Astrocyte of the spinal cord (primary cell): ENCODE measurements around the gene STPG3.
A peak's percentile ranks its signal among the peaks of the same experiment; 100 is the strongest.

ENCODE experiments used
- DNase-seq: peaks from one replicate; pipeline ENCODE4 v3.0.0; 2011; ENCODE audit warnings: low read depth, low spot score
- H3K4me3 ChIP-seq: 2 replicates; pipeline ENCODE4 v1.5.1; 2011; ENCODE audit warnings: low read depth, mild to moderate bottlenecking, low read length, moderate library complexity
- in situ Hi-C: cut with HindIII; loops from 2 replicates; pipeline ENCODE4 v1.10.0; 2017; ENCODE audit warnings: low sequenced_read_pairs
- TF ChIP-seq, protein P1 (sequence below): IDR thresholded peaks from 2 replicates; pipeline ENCODE4 v1.5.1; 2012; ENCODE audit warnings: low read depth, mild to moderate bottlenecking, low read length, inconsistent platforms

Gene STPG3

DNA sequence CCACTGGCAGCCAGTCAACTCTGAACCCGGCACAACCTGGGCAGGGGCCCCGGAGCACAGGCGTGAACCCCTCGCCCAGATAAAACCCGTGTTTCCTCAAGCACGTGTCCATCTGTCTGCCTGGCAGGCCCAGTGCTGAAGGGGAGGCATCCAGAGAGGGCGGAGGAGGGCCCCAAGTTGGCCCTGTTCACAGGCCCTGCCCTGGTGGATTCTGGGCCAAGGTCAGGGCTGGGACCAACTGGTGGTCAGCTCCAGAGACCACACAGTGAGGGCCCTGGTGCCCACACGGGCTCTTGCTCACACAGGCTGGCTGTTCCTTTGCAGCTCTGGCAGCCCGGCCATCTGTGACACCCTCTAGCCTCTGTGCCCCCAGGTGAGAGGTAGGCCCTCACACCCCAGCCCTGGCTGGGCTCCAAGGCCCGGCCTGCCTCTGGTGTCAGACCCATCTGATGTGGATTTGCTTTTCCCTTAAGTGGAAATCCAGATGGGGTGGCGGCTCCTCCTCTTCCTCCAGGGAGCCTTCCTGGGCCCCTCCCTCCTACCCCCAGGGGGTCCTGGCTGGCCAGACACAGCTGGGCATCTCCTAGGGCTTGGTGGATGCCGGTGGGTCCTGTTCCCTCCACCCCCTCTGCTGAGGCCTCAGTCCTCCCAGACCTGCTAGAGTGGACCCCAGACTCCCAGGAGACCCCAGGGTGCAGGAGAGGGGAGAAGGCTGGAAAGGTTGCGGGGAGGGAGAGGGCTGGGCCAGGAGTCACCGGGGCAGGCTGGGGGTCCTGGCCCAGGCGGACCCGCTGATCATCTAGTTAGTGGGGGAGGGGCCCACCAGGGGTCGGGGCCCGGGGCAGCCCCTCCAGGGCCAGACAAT, 525 bp upstream of the STPG3 start:
- in situ Hi-C loops: no loop called here
- TF ChIP-seq, protein P1, sequence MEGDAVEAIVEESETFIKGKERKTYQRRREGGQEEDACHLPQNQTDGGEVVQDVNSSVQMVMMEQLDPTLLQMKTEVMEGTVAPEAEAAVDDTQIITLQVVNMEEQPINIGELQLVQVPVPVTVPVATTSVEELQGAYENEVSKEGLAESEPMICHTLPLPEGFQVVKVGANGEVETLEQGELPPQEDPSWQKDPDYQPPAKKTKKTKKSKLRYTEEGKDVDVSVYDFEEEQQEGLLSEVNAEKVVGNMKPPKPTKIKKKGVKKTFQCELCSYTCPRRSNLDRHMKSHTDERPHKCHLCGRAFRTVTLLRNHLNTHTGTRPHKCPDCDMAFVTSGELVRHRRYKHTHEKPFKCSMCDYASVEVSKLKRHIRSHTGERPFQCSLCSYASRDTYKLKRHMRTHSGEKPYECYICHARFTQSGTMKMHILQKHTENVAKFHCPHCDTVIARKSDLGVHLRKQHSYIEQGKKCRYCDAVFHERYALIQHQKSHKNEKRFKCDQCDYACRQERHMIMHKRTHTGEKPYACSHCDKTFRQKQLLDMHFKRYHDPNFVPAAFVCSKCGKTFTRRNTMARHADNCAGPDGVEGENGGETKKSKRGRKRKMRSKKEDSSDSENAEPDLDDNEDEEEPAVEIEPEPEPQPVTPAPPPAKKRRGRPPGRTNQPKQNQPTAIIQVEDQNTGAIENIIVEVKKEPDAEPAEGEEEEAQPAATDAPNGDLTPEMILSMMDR: no peak
- DNase-seq: no peak
- no peak overlapping the region for H3K4me3 ChIP-seq

DNA sequence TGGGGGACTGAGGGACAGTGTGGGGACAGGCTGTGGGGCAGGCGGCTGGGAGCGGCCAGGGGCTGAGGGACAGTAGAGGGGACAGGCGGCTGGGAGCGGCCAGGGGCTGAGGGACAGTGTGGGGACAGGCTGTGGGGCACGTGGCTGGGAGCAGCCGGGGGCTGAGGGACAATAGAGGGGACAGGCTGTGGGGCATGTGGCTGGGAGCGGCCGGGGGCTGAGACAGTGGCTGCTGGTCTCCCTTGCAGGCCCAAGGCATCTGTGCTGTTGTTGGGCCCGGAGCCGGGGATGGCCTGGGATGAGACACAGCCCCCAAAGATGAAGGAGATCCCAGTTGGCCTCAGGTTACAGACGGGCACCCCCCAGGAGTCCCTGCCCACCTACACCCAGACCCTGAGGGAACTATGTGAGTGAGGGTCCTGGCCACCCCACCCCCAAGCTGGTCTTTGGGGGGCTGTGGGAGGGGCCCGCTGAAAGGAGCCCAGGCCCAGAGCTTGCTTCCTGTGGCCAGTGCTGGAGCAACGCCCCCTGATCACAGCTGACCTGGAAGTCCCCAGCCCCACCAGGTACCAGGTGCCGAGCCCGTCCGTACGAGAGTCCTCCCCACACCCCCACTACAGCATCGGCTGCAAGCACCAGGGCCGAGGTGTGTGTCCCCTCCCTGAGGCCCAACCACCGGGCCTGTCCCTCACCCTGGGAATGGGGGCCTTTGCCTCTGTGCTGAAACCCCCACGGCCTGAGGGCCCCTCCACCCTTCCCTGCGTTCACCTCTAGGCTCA, 593 bp downstream of the STPG3 start:
- in situ Hi-C loops: no loop called here
- TF ChIP-seq, protein P1: no peak
- no peak for DNase-seq
- no peak overlapping the region for H3K4me3 ChIP-seq

DNA sequence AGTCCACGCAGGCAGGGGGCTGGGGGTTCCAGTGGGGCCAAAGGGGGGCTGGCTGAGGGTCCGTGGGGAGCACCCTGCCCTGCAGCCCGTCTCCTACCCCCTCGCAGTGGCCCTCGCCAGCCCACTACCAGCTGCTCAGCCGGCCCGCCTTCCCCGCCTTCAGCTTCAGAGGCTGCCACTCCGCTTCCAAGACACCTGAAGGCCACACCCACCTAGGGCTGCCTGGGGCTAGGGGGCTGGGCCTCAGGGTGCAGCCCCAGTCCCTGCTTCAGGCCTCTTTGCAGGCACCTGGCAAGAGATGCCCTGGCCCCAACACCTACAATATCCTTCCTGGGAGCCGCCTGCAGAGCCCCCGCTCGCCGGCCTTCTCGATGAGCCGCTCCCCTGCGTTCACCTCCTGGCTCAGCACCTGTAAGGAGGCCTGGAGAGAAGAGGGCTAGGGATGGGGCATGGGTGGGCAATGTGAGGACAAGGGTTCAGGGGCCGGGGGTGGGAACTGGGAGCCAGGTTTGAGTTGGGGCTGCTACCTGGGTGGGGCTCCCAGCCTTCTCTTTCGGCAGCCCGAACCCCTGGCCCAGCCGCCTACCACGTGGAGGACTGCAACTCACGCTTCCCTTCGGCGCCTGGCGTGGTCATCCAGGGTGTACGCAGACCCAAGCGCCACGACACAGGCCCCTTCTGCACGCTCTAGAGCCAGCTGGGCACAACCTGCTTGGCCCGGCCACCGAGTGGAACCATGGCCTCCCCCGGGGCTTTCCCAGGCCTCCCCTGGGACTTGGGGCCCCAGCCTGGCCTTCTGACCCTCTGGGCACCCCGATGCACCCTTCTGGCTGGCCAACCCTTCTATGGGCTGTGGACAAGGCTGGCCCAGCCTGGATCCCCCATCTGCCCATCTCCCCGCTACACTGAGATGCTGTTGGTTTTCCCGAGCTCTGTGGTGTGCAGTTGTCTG, 1.7 kb downstream of the STPG3 start:
- TF ChIP-seq, protein P1: no peak
- no peak overlapping the region for H3K4me3 ChIP-seq
- in situ Hi-C loops: no loop called here
- no peak for DNase-seq

DNA sequence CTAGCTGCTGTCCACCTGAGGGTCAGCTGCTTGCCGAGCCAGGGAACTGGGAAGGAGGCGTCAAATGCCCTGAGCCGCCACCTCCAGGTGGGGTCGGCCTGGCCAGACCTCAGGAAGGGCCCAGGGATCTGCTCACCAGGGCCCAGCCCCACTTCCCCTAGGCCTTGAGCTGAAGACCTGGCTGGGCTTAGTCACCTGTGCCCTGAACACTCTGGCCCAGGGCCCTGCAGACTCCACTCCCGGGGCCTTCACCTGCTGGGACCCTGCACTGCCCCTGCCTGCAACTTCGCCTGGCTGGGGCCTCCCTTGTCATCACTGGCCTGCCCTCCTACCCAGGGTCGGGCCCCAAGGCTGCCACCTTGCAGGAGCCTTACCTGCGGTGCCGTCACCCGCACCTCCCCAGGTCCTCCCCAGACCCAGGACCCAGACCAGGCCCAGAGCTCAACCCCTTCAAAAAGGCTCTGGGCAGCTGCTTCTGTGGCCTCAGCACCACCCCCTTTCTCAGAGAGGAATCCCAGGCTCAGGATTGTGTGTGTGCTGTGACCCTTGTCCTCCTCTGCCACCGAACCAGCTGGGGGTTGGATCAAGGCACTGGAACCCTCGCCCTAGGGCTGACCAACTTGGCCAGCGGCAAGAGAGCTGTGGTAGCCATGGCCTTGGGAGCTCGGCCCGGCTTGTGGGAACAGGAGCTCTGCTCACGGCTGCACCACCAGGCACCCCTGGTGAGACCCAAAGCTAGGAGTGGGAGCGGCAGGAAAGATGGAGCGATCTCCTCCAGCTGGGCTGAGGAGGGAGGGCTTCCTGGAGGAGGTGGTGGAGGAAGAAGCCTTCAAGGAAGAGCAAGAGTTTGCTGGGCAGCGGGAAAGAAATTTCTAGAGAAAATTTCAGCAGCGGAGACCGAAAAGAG, 2.9 kb downstream of the STPG3 start:
- TF ChIP-seq, protein P1: no peak
- peak overlapping the region; percentile 76 for H3K4me3 ChIP-seq
- in situ Hi-C loops: no loop called here
- DNase-seq: no peak

DNA sequence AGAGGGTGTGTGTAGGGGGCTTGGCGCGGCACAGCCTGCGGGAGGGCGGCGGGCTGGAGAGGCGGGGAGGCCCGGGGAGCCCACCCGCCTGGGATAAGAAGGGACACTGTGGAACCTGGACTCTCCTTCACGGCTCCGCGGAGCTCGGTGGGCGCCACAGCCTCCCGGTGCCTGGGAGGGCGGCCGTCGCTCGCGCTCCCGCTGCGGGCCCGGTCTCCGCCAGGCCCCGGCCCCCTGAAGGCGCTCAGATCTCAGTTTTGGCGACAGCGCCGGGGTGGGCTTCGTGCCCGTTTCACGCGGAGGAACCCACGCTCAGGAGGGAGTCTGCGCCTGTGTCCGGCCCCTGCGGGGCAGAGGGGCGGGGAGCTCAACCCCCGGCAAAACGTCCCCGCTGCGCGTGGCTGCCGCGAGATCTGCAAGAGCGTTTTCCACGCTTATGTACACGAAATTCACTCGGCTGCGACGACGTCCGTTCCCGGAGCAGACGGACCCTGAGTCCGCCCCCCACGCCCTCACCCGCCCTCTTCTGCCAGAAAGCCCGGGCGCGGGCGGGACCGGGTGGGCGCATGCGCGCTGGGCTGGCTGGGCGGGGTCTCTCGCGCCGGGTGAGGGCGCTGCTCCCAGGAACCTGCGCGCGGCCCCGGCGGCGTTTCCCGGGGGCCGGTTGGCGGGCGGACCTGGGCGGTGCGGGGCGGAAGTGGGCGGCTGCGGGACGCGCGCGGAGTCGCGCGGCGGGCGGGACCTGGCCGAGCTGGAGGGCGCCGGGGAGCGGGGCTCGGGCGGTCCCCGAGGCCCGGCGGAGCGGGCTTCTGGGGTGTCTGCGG, 3.8 kb downstream of the STPG3 start, which contains the start of gene NELFB:
Gene NELFB (plus strand): TSS at position 704 of the 824 bp plus-strand sequence.
- peak within 1 kb of the TSS; percentile 89 for H3K4me3 ChIP-seq
- TF ChIP-seq, protein P1: no peak
- in situ Hi-C loops: no loop called here
- peak; percentile 85 for DNase-seq
